ENCODE data around the gene COG1. TPM values are rescaled to one million over a fixed set of nuclear protein-coding genes. Genes with fewer than 3 reads are reported as not detected.

Gene COG1
- total RNA-seq, 4 donors from 2014 or later = 48.3 to 83.3 (median 62.9) TPM

- peaks cover 0 to 20% (median 3%) of the 10 kb centered on the region in 4 donors for H3K4me1 ChIP-seq
- TF ChIP-seq POLR2A (IDR thresholded peaks at IDR 0.05) (no peak), CTCF (IDR thresholded peaks at IDR 0.05) (no peak)
- no peak overlapping the region for H3K4me3 ChIP-seq
- H3K36me3 ChIP-seq = peaks cover 0 to 87% (median 0%) of the 10 kb centered on the region in 3 donors
- no peak overlapping the region for H3K27ac ChIP-seq
- no peaks in the 10 kb centered on the region for H3K27me3 ChIP-seq
- DNase-seq = peak in 1 of 3 donors; percentile 40
- no peaks in the 10 kb centered on the region for H3K9me3 ChIP-seq
Measured at GRCh38 chr17:73200476-73200875, 7.6 kb downstream of the COG1 start.

DNA sequence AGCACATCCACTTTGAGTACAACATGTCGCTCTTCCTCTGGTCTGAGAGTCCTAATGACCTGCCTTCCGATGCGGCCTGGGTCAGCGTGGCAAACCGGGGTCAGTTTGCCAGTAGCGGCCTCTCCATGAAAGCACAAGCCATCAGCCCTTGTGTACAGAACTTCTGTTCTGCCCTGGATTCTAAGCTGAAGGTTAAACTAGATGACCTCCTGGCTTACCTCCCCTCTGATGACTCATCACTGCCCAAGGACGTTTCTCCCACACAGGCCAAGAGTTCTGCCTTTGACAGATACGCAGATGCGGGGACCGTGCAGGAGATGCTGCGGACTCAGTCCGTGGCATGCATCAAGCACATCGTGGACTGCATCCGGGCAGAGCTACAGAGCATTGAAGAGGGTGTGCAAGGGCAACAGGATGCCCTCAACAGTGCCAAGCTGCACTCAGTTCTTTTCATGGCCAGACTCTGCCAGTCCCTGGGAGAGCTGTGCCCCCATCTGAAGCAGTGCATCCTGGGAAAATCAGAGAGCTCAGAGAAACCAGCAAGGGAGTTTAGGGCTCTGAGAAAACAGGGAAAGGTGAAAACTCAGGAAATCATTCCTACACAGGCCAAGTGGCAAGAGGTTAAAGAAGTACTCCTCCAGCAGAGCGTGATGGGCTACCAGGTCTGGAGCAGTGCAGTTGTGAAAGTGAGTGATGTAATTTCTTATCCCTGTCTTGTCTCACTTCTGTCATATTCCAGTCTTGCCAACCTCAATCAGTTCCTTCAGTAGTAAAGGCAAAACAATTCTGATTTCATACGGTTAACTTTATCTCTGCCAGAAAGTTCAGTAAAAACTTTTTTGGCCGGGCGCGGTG, 8.6 kb downstream of the COG1 start:
- no peak overlapping the region for H3K27ac ChIP-seq
- no peaks in the 10 kb centered on the region for H3K27me3 ChIP-seq
- DNase-seq = peak in 1 of 3 donors; percentile 46
- H3K9me3 ChIP-seq = no peaks in the 10 kb centered on the region
- H3K36me3 ChIP-seq = peaks cover 0 to 94% (median 0%) of the 10 kb centered on the region in 3 donors
- H3K4me3 ChIP-seq = no peak overlapping the region
- TF ChIP-seq POLR2A (IDR thresholded peaks at IDR 0.05) (no peak), CTCF (IDR thresholded peaks at IDR 0.05) (no peak)
- H3K4me1 ChIP-seq = peaks cover 0 to 20% (median 3%) of the 10 kb centered on the region in 4 donors

DNA sequence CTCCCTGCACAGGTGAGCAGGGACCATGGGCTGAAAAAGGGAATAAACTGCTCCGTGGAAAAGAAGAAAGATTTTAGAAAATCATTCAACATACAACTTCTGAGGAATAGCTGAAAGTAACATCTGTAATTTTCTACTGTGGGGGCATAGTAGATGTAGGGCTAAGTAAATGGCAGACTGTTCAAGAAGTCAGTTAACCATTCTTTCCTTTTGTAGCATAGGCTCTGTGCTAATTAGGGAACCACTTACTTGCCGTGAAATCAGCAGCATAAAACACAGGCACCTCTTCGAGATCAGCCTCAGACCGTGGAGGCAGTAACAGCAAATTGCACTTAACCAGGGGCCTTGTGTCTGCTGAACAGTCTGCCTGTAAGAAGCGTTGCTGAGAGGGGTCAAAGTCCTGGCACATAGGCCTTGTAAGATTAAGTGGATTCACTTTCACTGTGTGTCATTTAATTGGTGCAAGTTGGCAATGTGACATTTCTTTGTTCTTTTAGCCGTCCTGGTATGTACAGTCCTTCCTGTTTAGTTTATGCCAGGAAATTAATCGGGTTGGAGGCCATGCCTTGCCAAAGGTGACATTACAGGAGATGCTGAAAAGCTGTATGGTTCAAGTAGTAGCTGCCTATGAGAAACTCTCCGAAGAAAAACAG, 10.4 kb downstream of the COG1 start:
- H3K4me1 ChIP-seq = peaks cover 0 to 20% (median 3%) of the 10 kb centered on the region in 4 donors
- H3K27me3 ChIP-seq = no peaks in the 10 kb centered on the region
- DNase-seq = peak in 1 of 3 donors; percentile 87
- H3K9me3 ChIP-seq = no peaks in the 10 kb centered on the region
- peak overlapping the region in 1 of 4 donors; percentile 5 for H3K4me3 ChIP-seq
- TF ChIP-seq POLR2A (IDR thresholded peaks at IDR 0.05) (no peak), CTCF (IDR thresholded peaks at IDR 0.05) (no peak)
- H3K36me3 ChIP-seq = peaks cover 0 to 94% (median 0%) of the 10 kb centered on the region in 3 donors
- H3K27ac ChIP-seq = peak overlapping the region in 2 of 4 donors; percentile 67 to 72

DNA sequence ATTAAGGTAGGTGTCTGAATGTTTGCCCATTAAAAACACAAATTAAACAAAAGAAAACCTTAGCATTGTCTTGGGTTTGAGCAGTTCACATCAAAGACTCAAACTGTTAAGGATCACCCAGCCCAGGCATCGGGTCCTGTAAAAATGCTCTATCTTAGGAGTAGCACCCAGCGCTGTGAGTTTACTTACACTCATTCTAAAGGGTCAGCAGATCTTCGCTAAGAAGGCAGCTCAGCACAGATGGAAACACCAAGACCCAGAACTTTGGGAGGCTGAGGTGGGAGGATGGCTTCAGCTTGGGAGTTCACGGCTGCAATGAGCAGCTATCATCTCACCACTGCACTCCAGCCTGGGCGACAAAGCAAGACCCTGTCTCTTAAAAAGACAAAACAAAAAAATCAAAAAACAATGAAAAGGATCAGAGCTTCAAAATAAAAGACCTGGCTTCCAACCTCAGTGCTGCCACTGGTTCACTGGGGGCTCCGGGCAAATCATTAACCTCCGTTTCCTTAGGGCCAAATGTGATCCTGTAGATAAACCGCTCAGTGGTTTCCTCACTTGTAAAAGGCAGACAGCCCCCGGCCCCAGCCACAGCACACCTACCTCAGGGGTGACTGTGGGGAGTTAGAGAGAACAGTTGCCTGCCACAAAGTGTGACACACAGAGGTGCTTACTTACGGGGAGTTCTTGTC, 11.1 kb downstream of the COG1 start:
- peak in 1 of 3 donors; percentile 45 for DNase-seq
- peaks cover 0 to 94% (median 0%) of the 10 kb centered on the region in 3 donors for H3K36me3 ChIP-seq
- H3K4me3 ChIP-seq = no peak overlapping the region
- H3K27me3 ChIP-seq = no peaks in the 10 kb centered on the region
- peaks cover 0 to 20% (median 3%) of the 10 kb centered on the region in 4 donors for H3K4me1 ChIP-seq
- TF ChIP-seq CTCF (IDR thresholded peaks at IDR 0.05) (no peak), POLR2A (IDR thresholded peaks at IDR 0.05) (no peak)
- H3K27ac ChIP-seq = peak overlapping the region in 2 of 4 donors; percentile 53 to 67
- no peaks in the 10 kb centered on the region for H3K9me3 ChIP-seq

GRCh38 chr17:73205459-73205961, 12.7 kb downstream of the COG1 start:
- peaks cover 0 to 20% (median 3%) of the 10 kb centered on the region in 4 donors for H3K4me1 ChIP-seq
- DNase-seq = peak in 1 of 3 donors; percentile 33
- H3K36me3 ChIP-seq = peaks cover 0 to 92% (median 0%) of the 10 kb centered on the region in 3 donors
- no peaks in the 10 kb centered on the region for H3K27me3 ChIP-seq
- H3K4me3 ChIP-seq = no peak overlapping the region
- TF ChIP-seq POLR2A (IDR thresholded peaks at IDR 0.05) (no peak), CTCF (IDR thresholded peaks at IDR 0.05) (no peak)
- no peaks in the 10 kb centered on the region for H3K9me3 ChIP-seq
- H3K27ac ChIP-seq = no peak overlapping the region
